Esophagus muscularis mucosa (tissue), 3 donors: Measurements from ENCODE around the gene ARHGAP8.

Source experiments
- POLR2A ChIP-seq: fragments of 450-650 bp; IDR thresholded peaks from one replicate; pipeline ENCODE4 v1.6.1; 2017; ENCODE audit warnings: antibody characterized with exemption, moderate library complexity, mild to moderate bottlenecking, low read depth
- POLR2AphosphoS5 ChIP-seq, 2 donors: sonication (generic); formaldehyde crosslinking; IDR thresholded peaks; one replicate each; pipeline ENCODE4 v1.6.1; 2017; ENCODE audit warnings: antibody characterized with exemption in 2 of 2
- TF ChIP-seq, protein P1 (sequence below), 3 experiments: fragments of 200-600 bp in 2 of 3; fragments of 450-650 bp in 1 of 3; sonication (generic) in 2 of 3; IDR thresholded peaks; one replicate each; pipeline ENCODE4 v1.5.1; 2017 to 2019; ENCODE audit warnings: antibody characterized with exemption in 3 of 3, mild to moderate bottlenecking in 2 of 3, moderate library complexity in 1 of 3

DNA sequence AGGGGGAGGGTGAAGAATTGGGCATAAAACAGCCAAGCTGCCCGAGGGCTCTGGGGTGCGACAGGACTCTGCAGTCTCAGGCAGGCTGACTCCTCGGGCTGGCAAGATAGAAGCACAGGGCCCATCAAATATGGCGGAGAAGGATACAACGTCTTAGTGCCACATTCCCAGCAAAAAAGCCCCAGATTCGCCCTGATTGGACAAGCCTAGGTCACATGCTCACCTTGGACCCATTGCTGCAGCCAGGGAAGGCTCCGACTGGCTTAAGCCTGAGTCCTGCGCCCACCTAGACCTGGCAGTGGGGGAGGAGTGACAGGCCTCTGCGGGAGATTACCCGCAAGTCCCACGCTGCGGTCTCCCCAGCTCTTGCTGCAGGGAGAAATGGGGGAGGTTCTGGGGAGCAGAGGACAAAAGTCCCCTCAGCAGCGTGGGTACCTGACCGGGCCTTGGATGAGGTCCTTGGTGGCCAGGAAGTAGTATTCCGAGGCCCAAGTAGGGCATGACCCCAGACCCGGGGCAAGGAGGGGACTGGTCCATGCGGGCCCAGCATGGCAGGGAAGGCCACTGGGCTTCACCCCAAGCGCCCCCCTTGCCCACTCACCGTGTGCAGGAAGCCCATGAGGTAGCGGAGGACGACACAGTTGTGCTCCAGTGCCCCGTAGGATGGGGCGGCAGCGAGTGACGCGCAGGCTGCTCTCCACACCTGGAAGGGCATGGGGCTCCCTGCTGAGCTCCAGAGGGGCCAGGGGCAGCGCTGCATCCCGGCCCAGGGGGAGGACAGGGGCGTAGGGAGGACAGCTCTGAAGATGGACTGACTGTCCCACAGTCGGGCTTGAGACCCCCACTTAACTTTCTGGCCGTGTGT lies 113.0 kb downstream of the ARHGAP8 start:
- no peak for TF ChIP-seq POLR2A
- TF ChIP-seq, protein P1, sequence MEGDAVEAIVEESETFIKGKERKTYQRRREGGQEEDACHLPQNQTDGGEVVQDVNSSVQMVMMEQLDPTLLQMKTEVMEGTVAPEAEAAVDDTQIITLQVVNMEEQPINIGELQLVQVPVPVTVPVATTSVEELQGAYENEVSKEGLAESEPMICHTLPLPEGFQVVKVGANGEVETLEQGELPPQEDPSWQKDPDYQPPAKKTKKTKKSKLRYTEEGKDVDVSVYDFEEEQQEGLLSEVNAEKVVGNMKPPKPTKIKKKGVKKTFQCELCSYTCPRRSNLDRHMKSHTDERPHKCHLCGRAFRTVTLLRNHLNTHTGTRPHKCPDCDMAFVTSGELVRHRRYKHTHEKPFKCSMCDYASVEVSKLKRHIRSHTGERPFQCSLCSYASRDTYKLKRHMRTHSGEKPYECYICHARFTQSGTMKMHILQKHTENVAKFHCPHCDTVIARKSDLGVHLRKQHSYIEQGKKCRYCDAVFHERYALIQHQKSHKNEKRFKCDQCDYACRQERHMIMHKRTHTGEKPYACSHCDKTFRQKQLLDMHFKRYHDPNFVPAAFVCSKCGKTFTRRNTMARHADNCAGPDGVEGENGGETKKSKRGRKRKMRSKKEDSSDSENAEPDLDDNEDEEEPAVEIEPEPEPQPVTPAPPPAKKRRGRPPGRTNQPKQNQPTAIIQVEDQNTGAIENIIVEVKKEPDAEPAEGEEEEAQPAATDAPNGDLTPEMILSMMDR (IDR thresholded peaks at IDR 0.05) = no peak
- no peak for TF ChIP-seq POLR2AphosphoS5 (IDR thresholded peaks at IDR 0.05)
